Fibroblast of mammary gland (primary cell): ENCODE data around the gene MTHFR.

ENCODE experiments used
- DNase-seq: peaks from one replicate; pipeline ENCODE4 v3.0.0-alpha.2; 2010; ENCODE audit warnings: low read depth
- H3K4me3 ChIP-seq: 2 replicates; pipeline ENCODE4 v1.5.1; 2011; ENCODE audit warnings: low read depth, mild to moderate bottlenecking, low read length, moderate library complexity; ENCODE audit not compliant: control insufficient read depth
- TF ChIP-seq, protein P1 (sequence below): conservative IDR thresholded peaks from 2 replicates; pipeline ENCODE4 v1.5.1; 2011; ENCODE audit warnings: low read depth, low read length, inconsistent platforms; ENCODE audit not compliant: control insufficient read depth, insufficient read depth

MTHFR gene

GRCh38 chr1:11767922-11768704 lies 37.7 kb downstream of the MTHFR start:
- TF ChIP-seq, protein P1, sequence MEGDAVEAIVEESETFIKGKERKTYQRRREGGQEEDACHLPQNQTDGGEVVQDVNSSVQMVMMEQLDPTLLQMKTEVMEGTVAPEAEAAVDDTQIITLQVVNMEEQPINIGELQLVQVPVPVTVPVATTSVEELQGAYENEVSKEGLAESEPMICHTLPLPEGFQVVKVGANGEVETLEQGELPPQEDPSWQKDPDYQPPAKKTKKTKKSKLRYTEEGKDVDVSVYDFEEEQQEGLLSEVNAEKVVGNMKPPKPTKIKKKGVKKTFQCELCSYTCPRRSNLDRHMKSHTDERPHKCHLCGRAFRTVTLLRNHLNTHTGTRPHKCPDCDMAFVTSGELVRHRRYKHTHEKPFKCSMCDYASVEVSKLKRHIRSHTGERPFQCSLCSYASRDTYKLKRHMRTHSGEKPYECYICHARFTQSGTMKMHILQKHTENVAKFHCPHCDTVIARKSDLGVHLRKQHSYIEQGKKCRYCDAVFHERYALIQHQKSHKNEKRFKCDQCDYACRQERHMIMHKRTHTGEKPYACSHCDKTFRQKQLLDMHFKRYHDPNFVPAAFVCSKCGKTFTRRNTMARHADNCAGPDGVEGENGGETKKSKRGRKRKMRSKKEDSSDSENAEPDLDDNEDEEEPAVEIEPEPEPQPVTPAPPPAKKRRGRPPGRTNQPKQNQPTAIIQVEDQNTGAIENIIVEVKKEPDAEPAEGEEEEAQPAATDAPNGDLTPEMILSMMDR = no peak
- DNase-seq = peak; percentile 7
- H3K4me3 ChIP-seq = no peak overlapping the region

DNA sequence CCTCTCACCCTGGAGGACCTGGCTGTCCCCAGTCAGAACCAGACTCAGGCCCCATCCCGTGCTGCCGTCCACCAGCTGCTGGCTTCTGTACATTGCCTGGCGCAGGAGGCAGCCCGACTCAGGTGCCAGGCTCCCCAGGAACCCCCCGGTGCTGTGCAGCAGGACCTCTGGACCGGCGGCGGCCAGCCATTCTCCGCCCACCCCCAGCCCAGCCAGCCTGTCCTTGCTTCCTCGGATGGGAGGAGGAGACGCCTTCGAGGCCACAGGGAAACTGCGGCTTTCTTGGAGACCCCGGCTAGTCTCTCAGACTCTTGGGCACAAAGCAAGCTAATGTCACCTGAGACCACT lies 39.4 kb downstream of the MTHFR start:
- no peak for DNase-seq
- no peak overlapping the region for H3K4me3 ChIP-seq
- TF ChIP-seq, protein P1 = no peak

- H3K4me3 ChIP-seq = no peak overlapping the region
- TF ChIP-seq, protein P1 = no peak
- no peak for DNase-seq
These were observed 39.9 kb downstream of the MTHFR start for GRCh38 chr1:11765661-11766428.

DNA sequence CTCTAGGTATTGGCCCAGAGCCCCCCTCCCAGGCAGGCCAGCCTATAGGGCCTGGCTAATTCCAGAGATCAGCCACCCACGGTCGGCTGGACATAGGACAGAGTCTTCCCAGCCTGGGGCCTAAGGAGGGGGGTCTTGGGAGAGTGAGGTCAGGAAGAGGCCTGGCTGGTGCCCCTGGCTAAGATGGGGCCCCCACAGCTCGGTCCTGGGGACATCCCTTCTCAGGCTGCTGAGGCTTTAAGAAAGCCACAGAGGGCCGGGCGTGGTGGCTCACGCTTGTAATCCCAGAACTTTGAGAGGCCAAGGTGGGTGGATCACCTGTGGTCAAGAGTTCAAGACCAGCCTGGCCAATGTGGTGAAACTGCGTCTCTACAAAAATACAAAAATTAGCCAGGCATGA lies 41.2 kb downstream of the MTHFR start:
- TF ChIP-seq, protein P1 = no peak
- no peak for DNase-seq
- H3K4me3 ChIP-seq = no peak overlapping the region

DNA sequence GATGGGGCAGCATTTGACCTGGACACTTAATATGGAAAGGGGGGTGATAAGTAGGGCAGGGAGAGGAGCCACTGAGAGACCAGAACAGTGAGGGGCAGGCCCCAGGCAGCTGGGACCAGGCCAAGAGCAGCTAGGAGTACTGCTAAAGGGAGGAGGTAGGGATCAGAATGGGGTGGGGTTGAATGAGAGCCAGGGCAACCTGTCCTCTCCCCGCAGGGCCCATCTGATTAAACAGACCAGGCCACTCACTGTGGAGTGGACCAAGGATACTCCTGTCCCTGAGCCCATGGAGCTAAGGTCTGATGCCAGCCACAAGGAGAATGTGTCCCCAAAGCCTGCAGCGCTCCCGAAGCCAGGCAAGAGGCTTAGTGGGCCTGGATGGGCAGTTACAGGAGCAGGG lies 41.6 kb downstream of the MTHFR start:
- DNase-seq = no peak
- no peak overlapping the region for H3K4me3 ChIP-seq
- TF ChIP-seq, protein P1 = no peak

- TF ChIP-seq, protein P1 = no peak
- H3K4me3 ChIP-seq = no peak within 1 kb of the TSS
- no peak for DNase-seq
These were observed 43.8 kb downstream of the MTHFR start, which contains the start of gene C1orf167 for GRCh38 chr1:11761988-11762406. TSS of gene C1orf167 (plus strand) at chr1:11762193. CDS start at chr1:11764401, 2,208 bp downstream.
